HCEC 1CT (cell line): ENCODE measurements around the gene SMIM1.

Experiments
- DNase-seq: peaks from one replicate; pipeline ENCODE4 v3.0.0-alpha.2; 2017

SMIM1 gene

DNA sequence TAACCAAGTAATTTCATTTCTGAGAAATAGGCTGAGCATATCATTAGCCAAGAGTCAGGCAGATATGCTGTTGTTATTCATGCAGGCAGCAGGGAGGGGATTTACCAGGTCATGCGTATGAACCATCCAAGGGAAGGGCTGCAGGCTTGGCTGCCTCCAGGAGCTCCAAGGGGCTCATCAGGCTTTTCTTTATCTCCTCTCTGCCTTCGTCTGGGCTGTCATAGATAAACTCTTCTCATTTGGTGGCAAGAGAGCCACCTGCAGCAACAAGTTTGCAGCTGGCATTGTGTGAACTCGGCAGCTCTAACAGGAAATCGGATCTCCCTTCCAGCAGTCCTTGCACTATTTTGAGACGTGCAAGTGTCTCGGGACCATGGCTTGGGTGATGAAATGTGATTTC is 12.8 kb upstream of the SMIM1 start:
- DNase-seq: no peak

GRCh38 chr1:3761296-3762010 is 11.1 kb upstream of the SMIM1 start:
- DNase-seq: no peak

GRCh38 chr1:3762151-3762872 is 10.2 kb upstream of the SMIM1 start:
- DNase-seq: no peak

DNA sequence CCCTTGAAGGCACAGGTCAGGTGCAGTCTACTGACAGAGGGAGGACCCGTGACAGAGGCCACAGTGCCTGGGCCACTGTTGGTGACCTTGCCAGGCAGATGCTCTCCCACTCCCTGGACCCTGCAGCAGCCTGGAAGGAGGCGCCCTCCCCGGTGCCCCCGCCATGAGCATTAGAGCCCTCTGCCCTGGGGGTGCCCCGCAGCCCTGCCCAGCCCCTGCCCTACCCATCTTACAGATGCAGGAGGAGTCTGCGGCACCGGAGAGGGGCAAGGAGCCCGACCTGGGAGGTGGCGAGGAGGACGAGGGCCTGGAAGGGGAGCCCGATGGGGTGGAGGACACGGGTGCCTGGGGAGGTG is 9.7 kb upstream of the SMIM1 start:
- no peak for DNase-seq

DNA sequence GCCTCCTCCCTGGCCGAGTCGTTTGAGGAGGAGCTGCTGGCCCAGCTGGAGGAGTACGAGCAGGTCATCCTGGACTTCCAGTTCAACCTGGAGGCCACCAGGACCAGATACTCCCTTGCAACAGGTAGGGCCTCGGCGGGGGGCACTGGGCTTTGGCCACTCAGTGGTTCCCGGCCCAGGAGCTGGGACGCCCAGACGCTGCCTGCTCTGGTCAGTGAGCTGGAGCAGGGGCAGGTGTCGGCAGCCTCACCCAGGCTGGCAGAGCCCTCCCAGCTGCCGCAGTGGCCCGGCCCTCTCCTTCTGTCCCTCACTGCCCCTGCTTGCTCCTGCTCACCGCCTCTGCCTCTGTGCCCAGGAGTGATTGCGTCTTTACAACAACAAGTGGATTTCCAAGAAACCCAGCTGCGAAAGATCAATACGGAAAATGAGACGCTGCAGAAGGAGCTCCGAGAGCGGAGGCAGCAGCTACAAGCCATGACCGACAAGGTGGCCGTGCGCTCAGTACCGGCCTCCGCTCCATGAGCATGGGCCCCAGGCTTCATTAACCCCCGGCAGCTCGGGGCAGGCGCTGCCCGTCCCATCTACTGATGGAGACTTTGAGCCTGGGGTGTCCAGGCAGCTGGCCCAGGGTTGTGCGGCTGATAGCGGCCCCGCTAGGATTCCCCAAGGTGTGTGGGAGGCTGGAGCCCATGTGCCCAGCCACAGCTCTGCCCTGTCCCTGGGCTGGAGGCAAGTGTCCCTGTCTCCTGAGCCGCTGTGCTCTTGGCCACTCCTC is 9.0 kb upstream of the SMIM1 start:
- DNase-seq: no peak

- no peak for DNase-seq
Measured at GRCh38 chr1:3767328-3767925, 5.1 kb upstream of the SMIM1 start.

- DNase-seq: no peak
Measured at GRCh38 chr1:3768811-3769390, 3.6 kb upstream of the SMIM1 start.

DNA sequence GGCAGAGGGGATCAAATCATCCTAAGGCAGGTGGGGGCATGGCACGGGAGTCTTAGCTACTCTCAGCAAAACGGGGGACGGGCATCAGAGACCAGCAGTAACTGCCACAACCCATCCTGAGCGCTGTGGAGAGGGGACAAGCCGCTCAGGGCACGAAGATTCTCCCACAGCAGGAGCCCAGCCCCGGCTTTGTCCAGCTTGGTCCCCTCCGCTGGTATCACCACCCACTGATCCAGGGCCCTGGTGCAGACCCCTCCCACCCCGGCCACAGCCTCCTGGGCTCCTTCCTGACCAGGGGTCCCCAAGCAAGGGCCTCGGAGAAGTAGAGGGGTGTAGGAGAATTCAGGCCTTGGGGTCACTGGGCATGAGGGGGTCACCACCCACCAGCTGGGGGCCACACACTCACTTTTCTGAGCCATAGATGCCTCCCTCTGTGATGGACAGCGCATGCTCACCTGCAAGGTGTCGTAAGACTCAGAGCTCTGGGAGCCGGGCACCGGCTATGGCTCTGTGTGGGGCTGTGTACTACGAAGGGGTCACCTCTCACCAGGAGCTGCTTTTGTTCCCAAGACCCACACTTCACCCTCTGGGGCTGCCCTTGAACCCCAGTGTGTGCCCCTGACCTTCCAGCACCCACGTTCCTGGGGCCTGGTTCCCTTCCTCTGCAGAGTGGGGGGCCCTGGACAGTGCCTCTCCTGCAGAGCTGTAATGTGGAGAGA is 2.3 kb upstream of the SMIM1 start:
- DNase-seq: no peak

DNA sequence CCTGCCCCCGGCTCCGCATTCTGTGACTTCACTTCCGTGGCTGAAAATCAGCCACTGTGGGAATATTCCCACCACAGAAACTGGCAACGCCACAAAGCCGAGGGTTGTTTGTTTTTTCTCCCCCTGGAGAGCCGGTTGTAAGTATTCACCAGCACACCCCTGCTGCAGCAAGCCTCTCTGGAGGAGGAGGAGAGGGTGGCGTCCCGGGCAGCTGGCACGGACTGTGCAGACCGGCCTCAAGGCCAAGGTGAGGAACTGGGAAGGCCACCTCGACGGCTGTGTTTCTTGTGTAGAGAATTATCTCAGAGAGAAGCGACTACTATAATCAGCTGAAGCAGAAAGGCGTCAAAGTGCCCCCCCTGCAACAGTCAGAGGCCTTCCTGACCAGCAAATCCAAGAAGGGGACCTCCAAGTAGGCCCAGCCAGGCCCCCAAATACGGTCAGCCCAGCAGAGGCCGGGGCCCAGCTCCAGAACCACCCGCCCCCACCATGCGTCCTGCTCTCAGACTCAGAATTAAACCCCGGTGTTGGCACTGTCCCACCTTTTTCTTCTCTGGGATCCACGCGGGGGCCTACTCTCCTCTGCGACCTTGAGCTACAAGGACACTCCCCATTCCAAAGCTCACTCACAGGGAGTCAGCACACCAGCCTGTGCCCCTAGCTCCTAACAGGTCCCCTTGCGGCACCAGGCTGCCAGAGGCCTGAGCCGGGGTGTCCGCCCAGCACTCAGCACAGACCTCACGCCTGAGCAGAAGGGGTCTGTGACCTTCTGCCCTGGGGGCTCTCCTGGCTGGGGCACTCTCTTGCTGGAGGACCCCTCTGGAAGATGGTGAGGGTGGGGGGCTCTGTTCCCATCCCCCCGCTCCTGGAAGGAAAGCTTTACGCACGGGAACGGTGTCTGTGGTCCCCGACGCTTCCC is 1.2 kb upstream of the SMIM1 start:
- no peak for DNase-seq

- peak; percentile 52 for DNase-seq
Measured at GRCh38 chr1:3772027-3772714, 378 bp upstream of the SMIM1 start.

GRCh38 chr1:3773572-3774275 is 1.2 kb downstream of the SMIM1 start:
- no peak for DNase-seq

DNA sequence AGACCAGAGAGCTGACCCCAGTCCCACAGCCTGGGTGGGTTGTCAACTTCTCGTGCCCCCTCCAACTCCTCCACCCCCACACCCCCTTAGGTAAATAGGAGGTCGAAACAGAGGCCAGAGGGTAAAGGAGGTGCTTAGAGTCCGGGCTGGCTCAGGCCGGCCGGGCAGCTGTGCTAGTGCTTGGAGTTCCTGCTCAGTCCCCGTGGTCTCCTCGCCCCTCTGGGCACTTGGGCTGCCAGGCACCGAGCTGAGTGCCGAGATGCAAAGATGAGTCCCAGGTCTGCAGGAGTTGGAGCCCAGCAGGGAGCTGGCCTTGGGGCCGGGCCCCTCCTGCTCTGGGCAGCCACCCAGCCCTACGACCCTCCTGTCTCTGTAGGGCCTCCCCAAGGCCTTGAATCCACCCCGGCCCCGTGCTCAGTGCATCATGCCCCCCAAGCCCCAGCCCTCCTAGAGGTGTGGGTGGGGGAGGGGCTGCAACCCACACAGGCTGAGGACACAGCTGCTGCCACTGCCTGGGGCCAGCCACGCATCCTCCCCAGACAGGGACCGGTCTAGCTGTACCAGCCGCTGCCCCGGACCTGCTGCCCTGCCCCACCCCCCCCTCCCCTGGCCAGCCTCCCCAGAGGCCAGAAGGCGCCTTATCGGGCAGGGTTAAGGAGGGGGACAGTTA is 1.9 kb downstream of the SMIM1 start:
- no peak for DNase-seq

DNA sequence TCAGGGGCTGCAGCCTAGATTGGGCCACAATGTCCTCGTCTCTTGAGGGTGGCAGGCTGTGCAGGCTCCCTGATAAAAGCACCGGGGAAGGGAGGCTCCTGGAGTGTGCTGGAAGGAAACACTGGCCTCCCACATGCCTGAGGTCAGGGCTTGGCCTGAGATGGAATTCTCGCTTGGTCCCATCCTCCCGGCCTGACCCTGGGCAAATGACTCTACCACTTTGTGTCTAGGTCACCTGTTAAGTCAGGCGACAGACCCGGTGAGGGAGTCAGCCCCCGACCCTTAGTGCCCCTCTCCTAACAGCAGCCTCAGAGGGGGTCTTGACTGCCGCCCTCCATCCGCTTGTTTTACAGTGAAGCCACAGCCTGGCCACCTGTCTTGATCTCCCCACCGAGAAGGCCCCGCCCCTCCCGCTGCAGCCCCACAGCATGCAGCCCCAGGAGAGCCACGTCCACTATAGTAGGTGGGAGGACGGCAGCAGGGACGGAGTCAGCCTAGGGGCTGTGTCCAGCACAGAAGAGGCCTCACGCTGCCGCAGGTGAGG is 2.5 kb downstream of the SMIM1 start:
- no peak for DNase-seq

DNA sequence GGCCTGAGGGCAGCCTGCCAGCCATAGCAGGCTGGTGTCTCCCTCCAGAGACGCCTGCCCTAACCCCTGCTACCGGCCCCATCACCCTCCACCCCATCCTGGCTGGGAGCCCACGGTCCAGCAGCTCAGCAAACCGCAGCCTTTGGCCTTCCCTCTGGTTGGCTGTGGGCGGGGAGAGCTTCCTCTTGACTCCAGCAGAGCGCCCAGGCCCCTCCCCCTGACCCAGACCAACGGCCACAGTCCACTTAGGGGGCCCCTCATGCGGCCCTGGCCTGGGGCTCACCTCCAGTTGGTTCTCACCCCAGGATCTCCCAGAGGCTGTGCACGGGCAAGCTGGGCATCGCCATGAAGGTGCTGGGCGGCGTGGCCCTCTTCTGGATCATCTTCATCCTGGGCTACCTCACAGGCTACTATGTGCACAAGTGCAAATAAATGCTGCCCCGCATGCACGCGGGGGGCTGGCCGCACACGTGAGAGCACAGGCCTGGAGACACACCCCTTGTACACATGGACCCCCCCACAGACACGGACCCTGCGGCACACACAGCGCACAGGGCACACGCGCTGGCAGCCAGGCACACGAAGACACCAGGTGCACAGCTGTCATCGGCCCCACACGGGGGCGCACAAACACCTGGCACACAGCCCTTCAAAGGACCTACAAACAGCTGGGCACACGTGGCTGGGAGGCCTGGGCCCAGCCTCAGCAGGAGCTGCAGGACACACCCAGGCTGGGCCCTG is 3.1 kb downstream of the SMIM1 start:
- peak; percentile 28 for DNase-seq

DNA sequence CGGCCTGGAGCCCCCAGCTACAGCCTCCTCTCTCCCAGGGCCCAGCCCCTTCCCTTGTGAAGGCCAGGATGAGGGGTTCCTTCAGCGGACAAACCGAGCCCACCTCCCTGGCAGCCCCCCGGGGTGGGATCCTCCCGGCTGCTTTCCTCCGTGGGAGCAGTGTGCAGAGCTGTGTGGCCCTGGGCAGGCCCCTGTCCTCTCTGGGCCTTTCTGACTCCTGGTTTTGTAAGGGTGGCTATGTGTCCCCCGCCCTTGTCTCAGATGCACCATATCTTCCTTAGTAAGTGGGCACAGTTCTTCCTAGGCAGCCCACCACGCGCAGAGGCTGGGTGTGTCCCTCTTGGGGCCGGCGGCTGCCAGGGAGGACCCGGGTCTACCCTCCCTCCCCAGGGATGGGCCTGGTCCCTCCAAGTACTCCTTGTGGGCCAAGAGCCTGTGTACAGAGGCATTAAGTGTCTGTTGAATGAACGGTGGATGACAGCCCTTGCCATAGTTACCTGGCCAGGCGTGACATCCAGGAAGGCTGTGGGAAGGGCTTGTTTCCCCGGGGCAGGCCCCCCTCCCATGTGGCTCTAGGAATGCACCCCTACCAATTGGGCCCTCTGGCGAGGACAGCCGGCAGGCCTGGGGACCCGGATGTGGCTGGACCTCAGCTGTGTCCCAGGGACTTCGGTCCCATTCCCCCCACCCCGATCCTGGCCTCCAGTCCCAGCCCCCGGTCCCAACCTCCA is 3.8 kb downstream of the SMIM1 start:
- no peak for DNase-seq

DNA sequence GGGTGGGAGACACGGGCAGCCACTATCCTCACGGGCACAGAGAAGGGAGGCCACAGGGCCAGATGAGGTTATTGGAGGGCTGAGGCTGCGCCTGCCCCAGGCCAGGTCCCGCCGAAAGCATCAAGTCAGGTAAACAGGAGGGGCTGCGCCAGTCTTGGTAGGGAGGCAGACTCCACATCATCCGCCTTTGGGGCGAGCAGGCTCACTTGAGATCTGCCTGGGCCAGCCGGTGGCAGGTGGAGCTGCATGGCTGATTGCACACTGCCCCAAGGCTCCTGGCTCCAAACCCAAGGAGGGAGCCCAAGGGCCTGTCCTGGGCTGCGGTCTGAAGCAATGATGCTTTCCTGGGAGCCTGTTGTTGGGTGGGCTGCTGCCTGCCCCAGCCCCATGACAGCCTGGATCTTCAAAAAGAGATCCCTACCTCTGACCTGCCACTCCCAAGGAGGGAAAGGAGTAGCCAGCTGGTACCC is 4.6 kb downstream of the SMIM1 start:
- no peak for DNase-seq
